GM23338 (cell line): ENCODE results near the gene IMMP2L. TPM values are rescaled to one million over a fixed set of nuclear protein-coding genes. Genes with fewer than 3 reads are reported as not detected.

ENCODE experiments used
- ATAC-seq: fragments of 200-7000 bp; cut with Tn5 transposase; 3 replicates; pipeline ENCODE4 v1.9.1; 2020
- DNase-seq: peaks from one replicate; pipeline ENCODE4 v3.0.0-alpha.2; 2015; ENCODE audit warnings: low spot score
- H2AFZ ChIP-seq: fragments of 200-600 bp; sonication (generic); 2 replicates; pipeline ENCODE4 v1.8.0; 2016; ENCODE audit warnings: antibody characterized with exemption, mild to moderate bottlenecking, moderate library complexity
- H3F3A ChIP-seq: fragments of 200-600 bp; sonication (generic); replicated peaks from 2 replicates; pipeline ENCODE4 v1.8.0; 2017; ENCODE audit warnings: antibody characterized with exemption, mixed run types, low read depth
- H3K27ac ChIP-seq: fragments of 200-600 bp; sonication (generic); 2 replicates; pipeline ENCODE4 v1.6.1; 2016; ENCODE audit warnings: low read depth
- H3K27me3 ChIP-seq: fragments of 200-600 bp; sonication (generic); 2 replicates; pipeline ENCODE4 v1.8.0; 2016; ENCODE audit warnings: mild to moderate bottlenecking, mixed run types, moderate library complexity; ENCODE audit not compliant: insufficient read depth
- H3K36me3 ChIP-seq: fragments of 200-600 bp; sonication (generic); 2 replicates; pipeline ENCODE4 v1.8.0; 2016; ENCODE audit warnings: mild to moderate bottlenecking; ENCODE audit not compliant: insufficient read depth
- H3K4me1 ChIP-seq: fragments of 200-600 bp; sonication (generic); 2 replicates; pipeline ENCODE4 v1.8.0; 2016; ENCODE audit warnings: mild to moderate bottlenecking, moderate library complexity; ENCODE audit not compliant: insufficient read depth
- H3K4me2 ChIP-seq: fragments of 200-600 bp; sonication (generic); 2 replicates; pipeline ENCODE4 v1.7.1; 2017; ENCODE audit warnings: mixed run types
- H3K4me3 ChIP-seq: fragments of 200-600 bp; sonication (generic); 2 replicates; pipeline ENCODE4 v1.6.1; 2016; ENCODE audit warnings: mixed run types
- H3K79me2 ChIP-seq: fragments of 200-600 bp; sonication (generic); replicated peaks from 2 replicates; pipeline ENCODE4 v1.8.0; 2017; ENCODE audit warnings: mild to moderate bottlenecking; ENCODE audit not compliant: insufficient read depth
- H3K9me2 ChIP-seq: fragments of 200-600 bp; sonication (generic); 2 replicates; pipeline ENCODE4 v1.8.0; 2017; ENCODE audit not compliant: insufficient read depth
- H4K20me1 ChIP-seq: fragments of 200-600 bp; sonication (generic); replicated peaks from 2 replicates; pipeline ENCODE4 v1.8.0; 2017; ENCODE audit warnings: mild to moderate bottlenecking; ENCODE audit not compliant: insufficient read depth
- H3K27ac Mint-ChIP-seq: 2 replicates; pipeline ENCODE4 v1.8.0; 2020; ENCODE audit warnings: inconsistent platforms, mild to moderate bottlenecking, moderate library complexity, mixed read lengths
- H3K27me3 Mint-ChIP-seq: 3 replicates; pipeline ENCODE4 v1.8.0; 2022; ENCODE audit warnings: low read depth, mild to moderate bottlenecking, moderate library complexity, mixed read lengths, inconsistent platforms; ENCODE audit not compliant: insufficient read depth, poor library complexity
- H3K36me3 Mint-ChIP-seq: 3 replicates; pipeline ENCODE4 v1.8.0; 2021; ENCODE audit warnings: low read depth, mild to moderate bottlenecking, inconsistent platforms, moderate library complexity, mixed read lengths
- H3K4me1 Mint-ChIP-seq: 3 replicates; pipeline ENCODE4 v1.8.0; 2020; ENCODE audit warnings: mild to moderate bottlenecking, inconsistent platforms, mixed read lengths
- H3K4me3 Mint-ChIP-seq: 3 replicates; pipeline ENCODE4 v1.8.0; 2021; ENCODE audit warnings: moderate library complexity, mild to moderate bottlenecking, inconsistent platforms, mixed read lengths
- H3K9me3 Mint-ChIP-seq: 3 replicates; pipeline ENCODE4 v1.8.0; 2020; ENCODE audit warnings: moderate library complexity, mild to moderate bottlenecking, inconsistent platforms, mixed read lengths
- CREB1 ChIP-seq: fragments of 250-450 bp; sonication (Bioruptor Pico); IDR thresholded peaks from 2 replicates; pipeline ENCODE4 v1.5.0; 2020; ENCODE audit warnings: low read depth, mild to moderate bottlenecking, moderate library complexity
- ETS1 ChIP-seq: IDR thresholded peaks from 2 replicates; pipeline ENCODE4 v1.6.1; 2016; ENCODE audit warnings: antibody characterized with exemption
- EZH2 ChIP-seq: fragments of 200-600 bp; sonication (generic); IDR thresholded peaks from one replicate; pipeline ENCODE4 v1.8.0; 2017; ENCODE audit warnings: antibody characterized with exemption, mild to moderate bottlenecking, low read depth; ENCODE audit not compliant: unreplicated experiment
- EZH2phosphoT487 ChIP-seq: fragments of 200-600 bp; sonication (generic); IDR thresholded peaks from one replicate; pipeline ENCODE4 v1.8.1; 2018; ENCODE audit warnings: antibody characterized with exemption; ENCODE audit not compliant: unreplicated experiment
- JUNB ChIP-seq: IDR thresholded peaks from one replicate; pipeline ENCODE4 v1.6.1; 2016; ENCODE audit warnings: antibody characterized with exemption; ENCODE audit not compliant: unreplicated experiment
- NANOG ChIP-seq: IDR thresholded peaks from 2 replicates; pipeline ENCODE4 v1.6.1; 2016; ENCODE audit warnings: antibody characterized with exemption, borderline replicate concordance
- POLR2AphosphoS5 ChIP-seq: IDR thresholded peaks from 2 replicates; pipeline ENCODE4 v1.6.1; 2016; ENCODE audit warnings: antibody characterized with exemption, low read depth
- REST ChIP-seq: IDR thresholded peaks from one replicate; pipeline ENCODE4 v1.6.1; 2018; ENCODE audit warnings: antibody characterized with exemption; ENCODE audit not compliant: unreplicated experiment
- STAT1 ChIP-seq: IDR thresholded peaks from one replicate; pipeline ENCODE4 v1.6.1; 2016; ENCODE audit warnings: antibody characterized with exemption; ENCODE audit not compliant: unreplicated experiment
- ZNF114 ChIP-seq: fragments of 250-450 bp; sonication (Bioruptor Pico); IDR thresholded peaks from 2 replicates; pipeline ENCODE4 v1.5.0; 2020; ENCODE audit warnings: mild to moderate bottlenecking, moderate library complexity
- ZNF331 ChIP-seq: fragments of 250-450 bp; sonication (Bioruptor Pico); IDR thresholded peaks from 2 replicates; pipeline ENCODE4 v1.5.0; 2020; ENCODE audit warnings: low read depth, mild to moderate bottlenecking, moderate library complexity
- polyA plus RNA-seq: library from polyadenylated mRNA; unstranded; fragments of >200 nt; fragmentation: Nextera tagmentation; extraction: Ambion mirVana; gene quantifications from 2 replicates; pipeline ENCODE4 v1.2.1, GENCODE V29; 2016
- total RNA-seq: library from RNA; depleted of rRNA; stranded (reverse); fragments of >200 nt; shearing (Covaris generic); gene quantifications from 2 replicates; pipeline ENCODE4 v1.2.3, GENCODE V29; 2014
- TF ChIP-seq, protein P1 (sequence below), 2 experiments: fragments of 200-600 bp in 1 of 2; sonication (generic) in 1 of 2; conservative IDR thresholded peaks; 2 replicates each; pipeline versions ENCODE4 v1.5.1 to v1.6.1; 2016 to 2017; ENCODE audit warnings: antibody characterized with exemption in 2 of 2, low read depth in 2 of 2, mild to moderate bottlenecking in 2 of 2, moderate library complexity in 1 of 2
- TF ChIP-seq, protein P2 (sequence below): fragments of 250-450 bp; sonication (Bioruptor Pico); IDR thresholded peaks from 2 replicates; pipeline ENCODE4 v1.5.0; 2020; ENCODE audit warnings: mild to moderate bottlenecking, moderate library complexity

IMMP2L gene
- total and polyA plus RNA-seq, 2 experiments from 2014 or later = 7.3 to 14.0 TPM

DNA sequence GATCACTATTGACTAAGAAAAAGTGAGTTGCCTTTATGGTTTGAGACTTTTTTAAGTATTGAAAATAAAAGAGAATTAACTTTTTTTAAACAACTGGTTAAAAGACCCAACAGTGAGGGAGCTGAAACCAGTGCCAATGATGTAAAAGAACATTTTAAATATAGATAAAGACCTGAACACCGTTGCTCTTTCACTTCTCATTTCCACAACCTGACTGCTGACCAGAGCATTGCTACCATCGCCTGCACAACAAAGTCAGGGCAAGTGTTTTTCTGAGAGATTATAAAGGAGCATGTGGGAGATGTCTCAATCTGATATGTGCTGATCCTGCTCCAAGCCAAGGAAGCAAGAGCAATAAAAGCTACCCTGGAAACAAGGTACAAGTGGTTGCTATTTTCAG lies 34.7 kb downstream of the IMMP2L start:
- Histone ChIP-seq H3K4me3 (no peak overlapping the region), H2AFZ (no peak overlapping the region), H3F3A (no peaks in the 10 kb centered on the region), H3K27me3 (no peaks in the 10 kb centered on the region), H3K4me2 (no peak overlapping the region), H3K9me2 (peaks cover 8% of the 10 kb centered on the region; the same call in 1 of the 2 replicates), H3K79me2 (no peaks in the 10 kb centered on the region), H3K36me3 (no peaks in the 10 kb centered on the region), H4K20me1 (no peaks in the 10 kb centered on the region), H3K4me1 (no peaks in the 10 kb centered on the region), H3K27ac (no peak overlapping the region)
- H3K27me3 Mint-ChIP-seq = no peaks in the 10 kb centered on the region
- DNase-seq (no peak), ATAC-seq (no peak)
- no peaks in the 10 kb centered on the region for H3K36me3 Mint-ChIP-seq
- peaks cover 2% of the 10 kb centered on the region; the same call in 1 of the 3 replicates for H3K4me1 Mint-ChIP-seq
- no peak overlapping the region for H3K27ac Mint-ChIP-seq
- TF ChIP-seq REST (no peak), CREB1 (CRISPR knock-in tag) (no peak), ETS1 (no peak), STAT1 (no peak), JUNB (no peak), NANOG (no peak), POLR2AphosphoS5 (no peak), ZNF114 (CRISPR knock-in tag) (no peak), EZH2phosphoT487 (no peak), ZNF331 (no peak), EZH2 (no peak)
- TF ChIP-seq, protein P1, sequence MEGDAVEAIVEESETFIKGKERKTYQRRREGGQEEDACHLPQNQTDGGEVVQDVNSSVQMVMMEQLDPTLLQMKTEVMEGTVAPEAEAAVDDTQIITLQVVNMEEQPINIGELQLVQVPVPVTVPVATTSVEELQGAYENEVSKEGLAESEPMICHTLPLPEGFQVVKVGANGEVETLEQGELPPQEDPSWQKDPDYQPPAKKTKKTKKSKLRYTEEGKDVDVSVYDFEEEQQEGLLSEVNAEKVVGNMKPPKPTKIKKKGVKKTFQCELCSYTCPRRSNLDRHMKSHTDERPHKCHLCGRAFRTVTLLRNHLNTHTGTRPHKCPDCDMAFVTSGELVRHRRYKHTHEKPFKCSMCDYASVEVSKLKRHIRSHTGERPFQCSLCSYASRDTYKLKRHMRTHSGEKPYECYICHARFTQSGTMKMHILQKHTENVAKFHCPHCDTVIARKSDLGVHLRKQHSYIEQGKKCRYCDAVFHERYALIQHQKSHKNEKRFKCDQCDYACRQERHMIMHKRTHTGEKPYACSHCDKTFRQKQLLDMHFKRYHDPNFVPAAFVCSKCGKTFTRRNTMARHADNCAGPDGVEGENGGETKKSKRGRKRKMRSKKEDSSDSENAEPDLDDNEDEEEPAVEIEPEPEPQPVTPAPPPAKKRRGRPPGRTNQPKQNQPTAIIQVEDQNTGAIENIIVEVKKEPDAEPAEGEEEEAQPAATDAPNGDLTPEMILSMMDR (conservative IDR thresholded peaks at IDR 0.05; ENCODE audit: low read depth in 2 of 2) = no peak
- TF ChIP-seq, protein P2, sequence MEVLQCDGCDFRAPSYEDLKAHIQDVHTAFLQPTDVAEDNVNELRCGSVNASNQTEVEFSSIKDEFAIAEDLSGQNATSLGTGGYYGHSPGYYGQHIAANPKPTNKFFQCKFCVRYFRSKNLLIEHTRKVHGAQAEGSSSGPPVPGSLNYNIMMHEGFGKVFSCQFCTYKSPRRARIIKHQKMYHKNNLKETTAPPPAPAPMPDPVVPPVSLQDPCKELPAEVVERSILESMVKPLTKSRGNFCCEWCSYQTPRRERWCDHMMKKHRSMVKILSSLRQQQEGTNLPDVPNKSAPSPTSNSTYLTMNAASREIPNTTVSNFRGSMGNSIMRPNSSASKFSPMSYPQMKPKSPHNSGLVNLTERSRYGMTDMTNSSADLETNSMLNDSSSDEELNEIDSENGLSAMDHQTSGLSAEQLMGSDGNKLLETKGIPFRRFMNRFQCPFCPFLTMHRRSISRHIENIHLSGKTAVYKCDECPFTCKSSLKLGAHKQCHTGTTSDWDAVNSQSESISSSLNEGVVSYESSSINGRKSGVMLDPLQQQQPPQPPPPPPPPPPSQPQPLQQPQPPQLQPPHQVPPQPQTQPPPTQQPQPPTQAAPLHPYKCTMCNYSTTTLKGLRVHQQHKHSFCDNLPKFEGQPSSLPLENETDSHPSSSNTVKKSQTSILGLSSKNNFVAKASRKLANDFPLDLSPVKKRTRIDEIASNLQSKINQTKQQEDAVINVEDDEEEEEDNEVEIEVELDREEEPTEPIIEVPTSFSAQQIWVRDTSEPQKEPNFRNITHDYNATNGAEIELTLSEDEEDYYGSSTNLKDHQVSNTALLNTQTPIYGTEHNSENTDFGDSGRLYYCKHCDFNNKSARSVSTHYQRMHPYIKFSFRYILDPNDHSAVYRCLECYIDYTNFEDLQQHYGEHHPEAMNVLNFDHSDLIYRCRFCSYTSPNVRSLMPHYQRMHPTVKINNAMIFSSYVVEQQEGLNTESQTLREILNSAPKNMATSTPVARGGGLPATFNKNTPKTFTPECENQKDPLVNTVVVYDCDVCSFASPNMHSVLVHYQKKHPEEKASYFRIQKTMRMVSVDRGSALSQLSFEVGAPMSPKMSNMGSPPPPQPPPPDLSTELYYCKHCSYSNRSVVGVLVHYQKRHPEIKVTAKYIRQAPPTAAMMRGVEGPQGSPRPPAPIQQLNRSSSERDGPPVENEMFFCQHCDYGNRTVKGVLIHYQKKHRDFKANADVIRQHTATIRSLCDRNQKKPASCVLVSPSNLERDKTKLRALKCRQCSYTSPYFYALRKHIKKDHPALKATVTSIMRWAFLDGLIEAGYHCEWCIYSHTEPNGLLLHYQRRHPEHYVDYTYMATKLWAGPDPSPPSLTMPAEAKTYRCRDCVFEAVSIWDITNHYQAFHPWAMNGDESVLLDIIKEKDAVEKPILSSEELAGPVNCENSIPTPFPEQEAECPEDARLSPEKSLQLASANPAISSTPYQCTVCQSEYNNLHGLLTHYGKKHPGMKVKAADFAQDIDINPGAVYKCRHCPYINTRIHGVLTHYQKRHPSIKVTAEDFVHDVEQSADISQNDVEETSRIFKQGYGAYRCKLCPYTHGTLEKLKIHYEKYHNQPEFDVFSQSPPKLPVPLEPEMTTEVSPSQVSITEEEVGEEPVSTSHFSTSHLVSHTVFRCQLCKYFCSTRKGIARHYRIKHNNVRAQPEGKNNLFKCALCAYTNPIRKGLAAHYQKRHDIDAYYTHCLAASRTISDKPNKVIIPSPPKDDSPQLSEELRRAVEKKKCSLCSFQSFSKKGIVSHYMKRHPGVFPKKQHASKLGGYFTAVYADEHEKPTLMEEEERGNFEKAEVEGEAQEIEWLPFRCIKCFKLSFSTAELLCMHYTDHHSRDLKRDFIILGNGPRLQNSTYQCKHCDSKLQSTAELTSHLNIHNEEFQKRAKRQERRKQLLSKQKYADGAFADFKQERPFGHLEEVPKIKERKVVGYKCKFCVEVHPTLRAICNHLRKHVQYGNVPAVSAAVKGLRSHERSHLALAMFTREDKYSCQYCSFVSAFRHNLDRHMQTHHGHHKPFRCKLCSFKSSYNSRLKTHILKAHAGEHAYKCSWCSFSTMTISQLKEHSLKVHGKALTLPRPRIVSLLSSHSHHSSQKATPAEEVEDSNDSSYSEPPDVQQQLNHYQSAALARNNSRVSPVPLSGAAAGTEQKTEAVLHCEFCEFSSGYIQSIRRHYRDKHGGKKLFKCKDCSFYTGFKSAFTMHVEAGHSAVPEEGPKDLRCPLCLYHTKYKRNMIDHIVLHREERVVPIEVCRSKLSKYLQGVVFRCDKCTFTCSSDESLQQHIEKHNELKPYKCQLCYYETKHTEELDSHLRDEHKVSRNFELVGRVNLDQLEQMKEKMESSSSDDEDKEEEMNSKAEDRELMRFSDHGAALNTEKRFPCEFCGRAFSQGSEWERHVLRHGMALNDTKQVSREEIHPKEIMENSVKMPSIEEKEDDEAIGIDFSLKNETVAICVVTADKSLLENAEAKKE (CRISPR knock-in tag) = no peak
- no peak overlapping the region for H3K4me3 Mint-ChIP-seq
- H3K9me3 Mint-ChIP-seq = no peaks in the 10 kb centered on the region
